ENCODE results near the gene NR2C2.

NR2C2 gene

GRCh38 chr3:15014606-15015328, 67.4 kb downstream of the NR2C2 start:
- in situ Hi-C loops (cut with HindIII; ENCODE audit: low sequenced_read_pairs): no loop called here

- in situ Hi-C loops (cut with HindIII; ENCODE audit: low sequenced_read_pairs): no loop called here
Measured at GRCh38 chr3:15015456-15015855, 68.1 kb downstream of the NR2C2 start.

GRCh38 chr3:15017191-15017590, 69.8 kb downstream of the NR2C2 start:
- in situ Hi-C loops (cut with HindIII; ENCODE audit: low sequenced_read_pairs): no loop called here

- in situ Hi-C loops (cut with HindIII; ENCODE audit: low sequenced_read_pairs): no loop called here
Measured at GRCh38 chr3:15023249-15023648, 75.9 kb downstream of the NR2C2 start.

- in situ Hi-C loops (cut with HindIII; ENCODE audit: low sequenced_read_pairs): no loop called here
Measured at GRCh38 chr3:15023719-15024118, 76.3 kb downstream of the NR2C2 start.

GRCh38 chr3:15029625-15030024, 82.2 kb downstream of the NR2C2 start:
- in situ Hi-C loops (cut with HindIII; ENCODE audit: low sequenced_read_pairs): no loop called here

- in situ Hi-C loops (cut with HindIII; ENCODE audit: low sequenced_read_pairs): no loop called here
Measured at GRCh38 chr3:15032650-15033049, 85.3 kb downstream of the NR2C2 start.

GRCh38 chr3:15033103-15033502, 85.7 kb downstream of the NR2C2 start:
- in situ Hi-C loops (cut with HindIII; ENCODE audit: low sequenced_read_pairs): no loop called here

- in situ Hi-C loops (cut with HindIII; ENCODE audit: low sequenced_read_pairs): no loop called here
Measured at GRCh38 chr3:15038306-15038705, 90.9 kb downstream of the NR2C2 start.

GRCh38 chr3:15040844-15041243, 93.5 kb downstream of the NR2C2 start:
- in situ Hi-C loops (cut with HindIII; ENCODE audit: low sequenced_read_pairs): no loop called here

- in situ Hi-C loops (cut with HindIII; ENCODE audit: low sequenced_read_pairs): no loop called here
Measured at GRCh38 chr3:15041950-15042349, 94.6 kb downstream of the NR2C2 start.

- in situ Hi-C loops (cut with HindIII; ENCODE audit: low sequenced_read_pairs): no loop called here
Measured at GRCh38 chr3:15042936-15043335, 95.6 kb downstream of the NR2C2 start.

- in situ Hi-C loops (cut with HindIII; ENCODE audit: low sequenced_read_pairs): no loop called here
Measured at GRCh38 chr3:15043408-15044171, 96.2 kb downstream of the NR2C2 start.

- in situ Hi-C loops (cut with HindIII; ENCODE audit: low sequenced_read_pairs): no loop called here
Measured at GRCh38 chr3:15044326-15044725, 96.9 kb downstream of the NR2C2 start.

- in situ Hi-C loops (cut with HindIII; ENCODE audit: low sequenced_read_pairs): loop anchor here (5.0 kb wide), 1 partner anchor 118 kb away; no protein-coding TSS in a partner anchor
Measured at GRCh38 chr3:15045667-15046066, 98.3 kb downstream of the NR2C2 start.

- in situ Hi-C loops (cut with HindIII; ENCODE audit: low sequenced_read_pairs): loop anchor here (5.0 kb wide), 1 partner anchor 122 kb away; no protein-coding TSS in a partner anchor
Measured at GRCh38 chr3:15049584-15049983, 102.2 kb downstream of the NR2C2 start.

GRCh38 chr3:15050405-15051092, 103.2 kb downstream of the NR2C2 start:
- in situ Hi-C loops (cut with HindIII; ENCODE audit: low sequenced_read_pairs): no loop called here

- in situ Hi-C loops (cut with HindIII; ENCODE audit: low sequenced_read_pairs): no loop called here
Measured at GRCh38 chr3:15051531-15051930, 104.1 kb downstream of the NR2C2 start.

- in situ Hi-C loops (cut with HindIII; ENCODE audit: low sequenced_read_pairs): no loop called here
Measured at GRCh38 chr3:15052335-15053242, 105.2 kb downstream of the NR2C2 start.

- in situ Hi-C loops (cut with HindIII; ENCODE audit: low sequenced_read_pairs): no loop called here
Measured at GRCh38 chr3:15053541-15053940, 106.2 kb downstream of the NR2C2 start.

Measured in endothelial cell of hepatic sinusoid (primary cell).